HG03521 (cell line): ENCODE data around the gene VARS1.
"Not testable (repeated sequence)": the region's sequence is repeated elsewhere in the genome, so short reads cannot be mapped to it uniquely, and the experiment has no call there.

Experiments used
- ATAC-seq: cut with Tn5 transposase; IDR thresholded peaks from one replicate; pipeline ENCODE4 v1.9.1; 2021; ENCODE audit warnings: mild to moderate bottlenecking, moderate library complexity; ENCODE audit not compliant: unreplicated experiment

Gene VARS1

GRCh38 chr6:31822036-31822821 lies 26.7 kb upstream of the VARS1 start:
- peak; percentile 33 for ATAC-seq

GRCh38 chr6:31821301-31822035 lies 25.9 kb upstream of the VARS1 start:
- ATAC-seq, result peak; percentile 38

GRCh38 chr6:31820399-31820798 lies 24.8 kb upstream of the VARS1 start:
- not testable (repeated sequence) for ATAC-seq

GRCh38 chr6:31819871-31820299 lies 24.3 kb upstream of the VARS1 start:
- no peak for ATAC-seq

GRCh38 chr6:31817929-31818511 lies 22.5 kb upstream of the VARS1 start:
- ATAC-seq, result not testable (repeated sequence)

- ATAC-seq, result not testable (repeated sequence)
These were observed 21.8 kb upstream of the VARS1 start for GRCh38 chr6:31817133-31817928.

GRCh38 chr6:31815025-31815838 lies 19.7 kb upstream of the VARS1 start, which contains the start of the genes HSPA1A and HSPA1L:
TSS of gene HSPA1A (plus strand) at chr6:31815543. CDS start at chr6:31815757, 214 bp downstream.
TSS of gene HSPA1L (minus strand) at chr6:31815283. CDS start at chr6:31811972, 3,311 bp downstream.
- ATAC-seq, result peak; percentile 36

- no peak for ATAC-seq
These were observed 19.1 kb upstream of the VARS1 start for GRCh38 chr6:31814677-31815024.

- ATAC-seq, result no peak
These were observed 17.9 kb upstream of the VARS1 start for GRCh38 chr6:31813465-31813849.

GRCh38 chr6:31811645-31812044 lies 16.1 kb upstream of the VARS1 start:
- ATAC-seq, result no peak

GRCh38 chr6:31808599-31808998 lies 13.0 kb upstream of the VARS1 start:
- not testable (repeated sequence) for ATAC-seq

GRCh38 chr6:31806470-31807272 lies 11.1 kb upstream of the VARS1 start, which contains the start of gene LSM2:
TSS of gene LSM2 (minus strand) at chr6:31806966. CDS start at chr6:31806757, 209 bp downstream.
- peak; percentile 87 for ATAC-seq

GRCh38 chr6:31805939-31806469 lies 10.5 kb upstream of the VARS1 start:
- peak; percentile 4 for ATAC-seq

- ATAC-seq, result not testable (repeated sequence)
These were observed 5.7 kb upstream of the VARS1 start for GRCh38 chr6:31801031-31801927.

- ATAC-seq, result no peak
These were observed 4.2 kb upstream of the VARS1 start for GRCh38 chr6:31799781-31800180.

- no peak for ATAC-seq
These were observed 2.0 kb upstream of the VARS1 start for GRCh38 chr6:31797588-31797987.

GRCh38 chr6:31796993-31797385 lies 1.4 kb upstream of the VARS1 start:
- ATAC-seq, result no peak
